Neural progenitor cell (in vitro differentiated cells): Measurements from ENCODE around the gene GSG1L.

Source experiments
- CTCF ChIP-seq: fragments of 200-600 bp; sonication (generic); IDR thresholded peaks from 2 replicates; pipeline ENCODE4 v1.5.1; 2017; ENCODE audit warnings: antibody characterized with exemption, mild to moderate bottlenecking
- EZH2 ChIP-seq: fragments of 200-600 bp; sonication (generic); IDR thresholded peaks from 2 replicates; pipeline ENCODE4 v1.6.1; 2017; ENCODE audit warnings: antibody characterized with exemption, mild to moderate bottlenecking, moderate library complexity
- EZH2phosphoT487 ChIP-seq: fragments of 200-600 bp; sonication (generic); IDR thresholded peaks from 2 replicates; pipeline ENCODE4 v1.6.1; 2017; ENCODE audit warnings: antibody characterized with exemption

GRCh38 chr16:27758544-27758943, 305.0 kb downstream of the GSG1L start:
- TF ChIP-seq CTCF (no peak), EZH2phosphoT487 (no peak), EZH2 (no peak)
